GM12892 (cell line): ENCODE measurements around the gene NLRX1.
"Not testable (repeated sequence)": the region's sequence is repeated elsewhere in the genome, so short reads cannot be mapped to it uniquely, and the experiment has no call there.

ENCODE experiments used
- POLR2A ChIP-seq: IDR thresholded peaks from 2 replicates; pipeline ENCODE4 v1.6.1; 2011; ENCODE audit warnings: low read depth, low read length, control low read depth
- POLR2AphosphoS5 ChIP-seq: IDR thresholded peaks from 2 replicates; pipeline ENCODE4 v1.6.1; 2011; ENCODE audit warnings: low read depth, low read length, control low read depth

DNA sequence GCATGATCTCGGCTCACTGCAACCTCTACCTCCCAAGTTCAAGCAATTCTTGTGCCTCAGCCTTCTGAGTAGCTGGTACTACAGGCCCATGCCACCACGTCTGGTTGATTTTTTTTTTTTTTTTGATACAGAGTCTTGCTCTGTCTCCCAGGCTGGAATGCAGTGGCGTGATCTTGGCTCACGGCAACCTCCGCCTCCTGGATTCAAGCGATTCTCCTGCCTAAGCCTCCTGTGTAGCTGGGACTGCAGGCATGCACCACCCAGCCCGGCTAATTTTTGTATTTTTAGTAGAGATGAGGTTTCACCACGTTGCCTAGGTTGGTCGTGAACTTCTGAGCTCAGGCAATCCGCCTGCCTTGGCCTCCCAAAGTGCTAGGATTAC lies 1.5 kb upstream of the NLRX1 start:
- TF ChIP-seq POLR2A, POLR2AphosphoS5: not testable (repeated sequence)
